T-helper 17 cell (primary cell): ENCODE measurements around the gene RMI1. TPM values are rescaled to one million over a fixed set of nuclear protein-coding genes. Genes with fewer than 3 reads are reported as not detected.
A peak's percentile ranks its signal among the peaks of the same experiment; 100 is the strongest.

Experiments used
- ATAC-seq: fragments of 150-1000 bp; cut with Tn5 transposase; 2 replicates; pipeline ENCODE4 v1.10.0; 2021; ENCODE audit warnings: mild to moderate bottlenecking, moderate library complexity
- DNase-seq, 3 donors: peaks; one replicate each; pipeline versions ENCODE4 v3.0.0 to v3.0.0-alpha.2; 2020 to 2021
- H3K9me3 ChIP-seq: one replicate; pipeline ENCODE4 v1.7.0; 2013; ENCODE audit warnings: low read length, mild to moderate bottlenecking; ENCODE audit not compliant: control insufficient read depth, poor library complexity, severe bottlenecking
- H3K27ac Mint-ChIP-seq: one replicate; pipeline ENCODE4 v1.8.0; 2022; ENCODE audit warnings: mild to moderate bottlenecking, moderate library complexity, mixed read lengths
- H3K27me3 Mint-ChIP-seq: one replicate; pipeline ENCODE4 v1.8.0; 2022; ENCODE audit warnings: mixed read lengths
- H3K36me3 Mint-ChIP-seq: one replicate; pipeline ENCODE4 v1.8.0; 2022; ENCODE audit warnings: low read depth, mixed read lengths
- H3K4me1 Mint-ChIP-seq: one replicate; pipeline ENCODE4 v1.8.0; 2022; ENCODE audit warnings: mild to moderate bottlenecking, mixed read lengths
- H3K4me3 Mint-ChIP-seq: one replicate; pipeline ENCODE4 v1.8.0; 2022; ENCODE audit warnings: mild to moderate bottlenecking, moderate library complexity, mixed read lengths
- total RNA-seq, 4 donors: library from RNA in 2 of 4; stranded (reverse) in 2 of 4; gene quantifications; one replicate each; pipeline ENCODE4 v1.2.3 and lab custom pipeline; 2022 to 2026

Gene RMI1
- total RNA-seq, 2 donors from 2014 or later = 0.89 to 2.7 TPM

GRCh38 chr9:83956436-83957247 lies 24.0 kb upstream of the RMI1 start:
- DNase-seq (peak in 2 of 3 donors; percentile 42 to 44), ATAC-seq (peak; percentile 77)
- H3K4me3 Mint-ChIP-seq = peak overlapping the region; percentile 96
- H3K27me3 Mint-ChIP-seq = no peaks in the 10 kb centered on the region
- peaks cover 13% of the 10 kb centered on the region for H3K4me1 Mint-ChIP-seq
- peak overlapping the region; percentile 96 for H3K27ac Mint-ChIP-seq
- H3K36me3 Mint-ChIP-seq = no peaks in the 10 kb centered on the region
- no peaks in the 10 kb centered on the region for H3K9me3 ChIP-seq

- no peaks in the 10 kb centered on the region for H3K9me3 ChIP-seq
- Mint-ChIP-seq H3K4me1 (peaks cover 13% of the 10 kb centered on the region), H3K27ac (peak overlapping the region; percentile 96), H3K4me3 (peak overlapping the region; percentile 96), H3K27me3 (no peaks in the 10 kb centered on the region), H3K36me3 (no peaks in the 10 kb centered on the region)
- DNase-seq = no peak
- ATAC-seq = no peak
Measured at GRCh38 chr9:83957248-83957513, 23.4 kb upstream of the RMI1 start.

- H3K4me3 Mint-ChIP-seq = no peak overlapping the region
- DNase-seq (no peak), ATAC-seq (no peak)
- H3K27ac Mint-ChIP-seq = no peak overlapping the region
- no peaks in the 10 kb centered on the region for H3K36me3 Mint-ChIP-seq
- H3K4me1 Mint-ChIP-seq = peaks cover 13% of the 10 kb centered on the region
- H3K9me3 ChIP-seq = no peaks in the 10 kb centered on the region
- H3K27me3 Mint-ChIP-seq = no peaks in the 10 kb centered on the region
Measured at GRCh38 chr9:83959061-83959460, 21.5 kb upstream of the RMI1 start.

GRCh38 chr9:83960991-83961390 lies 19.6 kb upstream of the RMI1 start:
- no peak overlapping the region for H3K4me3 Mint-ChIP-seq
- no peak for ATAC-seq

GRCh38 chr9:83962165-83962564 lies 18.4 kb upstream of the RMI1 start:
- H3K27me3 Mint-ChIP-seq = no peaks in the 10 kb centered on the region
- H3K4me3 Mint-ChIP-seq = no peak overlapping the region
- H3K9me3 ChIP-seq = no peaks in the 10 kb centered on the region
- peaks cover 14% of the 10 kb centered on the region for H3K4me1 Mint-ChIP-seq
- no peak for ATAC-seq
- H3K27ac Mint-ChIP-seq = no peak overlapping the region
- DNase-seq = no peak
- H3K36me3 Mint-ChIP-seq = peaks cover 3% of the 10 kb centered on the region

More at GRCh38 chr9:83960991-83961390, 19.6 kb upstream of the RMI1 start:
- H3K36me3 Mint-ChIP-seq = no peaks in the 10 kb centered on the region
- no peak for DNase-seq
- peaks cover 17% of the 10 kb centered on the region for H3K4me1 Mint-ChIP-seq
- no peak overlapping the region for H3K27ac Mint-ChIP-seq
- H3K27me3 Mint-ChIP-seq = no peaks in the 10 kb centered on the region
- H3K9me3 ChIP-seq = no peaks in the 10 kb centered on the region

GRCh38 chr9:83964973-83965349 lies 15.6 kb upstream of the RMI1 start:
- Mint-ChIP-seq H3K4me1 (peaks cover 16% of the 10 kb centered on the region), H3K27ac (peak overlapping the region; percentile 78), H3K4me3 (peak overlapping the region; percentile 31), H3K27me3 (no peaks in the 10 kb centered on the region), H3K36me3 (peaks cover 6% of the 10 kb centered on the region)
- ATAC-seq = peak; percentile 40
- H3K9me3 ChIP-seq = no peaks in the 10 kb centered on the region
- no peak for DNase-seq

- Mint-ChIP-seq H3K27ac (peak overlapping the region; percentile 78), H3K4me3 (peak overlapping the region; percentile 60), H3K27me3 (no peaks in the 10 kb centered on the region), H3K36me3 (peaks cover 6% of the 10 kb centered on the region), H3K4me1 (peaks cover 18% of the 10 kb centered on the region)
- H3K9me3 ChIP-seq = no peaks in the 10 kb centered on the region
- peak; percentile 42 for ATAC-seq
- no peak for DNase-seq
Measured at GRCh38 chr9:83965350-83966208, 15.0 kb upstream of the RMI1 start.

- H3K27me3 Mint-ChIP-seq = no peaks in the 10 kb centered on the region
- peak; percentile 20 for ATAC-seq
- peak overlapping the region; percentile 60 for H3K4me3 Mint-ChIP-seq
- H3K9me3 ChIP-seq = no peaks in the 10 kb centered on the region
- peaks cover 6% of the 10 kb centered on the region for H3K36me3 Mint-ChIP-seq
- peaks cover 18% of the 10 kb centered on the region for H3K4me1 Mint-ChIP-seq
- no peak for DNase-seq
- peak overlapping the region; percentile 78 for H3K27ac Mint-ChIP-seq
Measured at GRCh38 chr9:83966209-83966582, 14.4 kb upstream of the RMI1 start.

- peaks cover 22% of the 10 kb centered on the region for H3K4me1 Mint-ChIP-seq
- no peak for ATAC-seq
- no peak for DNase-seq
- H3K27ac Mint-ChIP-seq = peak overlapping the region; percentile 78
- H3K9me3 ChIP-seq = no peaks in the 10 kb centered on the region
- H3K4me3 Mint-ChIP-seq = peak overlapping the region; percentile 22
- no peaks in the 10 kb centered on the region for H3K27me3 Mint-ChIP-seq
- H3K36me3 Mint-ChIP-seq = peaks cover 10% of the 10 kb centered on the region
Measured at GRCh38 chr9:83967073-83967472, 13.5 kb upstream of the RMI1 start.

GRCh38 chr9:83969602-83970001 lies 11.0 kb upstream of the RMI1 start:
- no peak for ATAC-seq
- no peaks in the 10 kb centered on the region for H3K9me3 ChIP-seq
- Mint-ChIP-seq H3K4me3 (no peak overlapping the region), H3K27me3 (no peaks in the 10 kb centered on the region), H3K4me1 (peaks cover 31% of the 10 kb centered on the region), H3K36me3 (peaks cover 16% of the 10 kb centered on the region), H3K27ac (peak overlapping the region; percentile 34)
- DNase-seq = no peak

- no peak for DNase-seq
- Mint-ChIP-seq H3K4me1 (peaks cover 36% of the 10 kb centered on the region), H3K36me3 (peaks cover 25% of the 10 kb centered on the region), H3K4me3 (no peak overlapping the region), H3K27ac (peak overlapping the region; percentile 34), H3K27me3 (no peaks in the 10 kb centered on the region)
- no peaks in the 10 kb centered on the region for H3K9me3 ChIP-seq
- ATAC-seq = no peak
Measured at GRCh38 chr9:83971485-83971884, 9.1 kb upstream of the RMI1 start.

GRCh38 chr9:83972286-83972685 lies 8.3 kb upstream of the RMI1 start:
- no peaks in the 10 kb centered on the region for H3K27me3 Mint-ChIP-seq
- ATAC-seq (no peak), DNase-seq (no peak)
- H3K4me1 Mint-ChIP-seq = peaks cover 36% of the 10 kb centered on the region
- no peak overlapping the region for H3K27ac Mint-ChIP-seq
- H3K9me3 ChIP-seq = no peaks in the 10 kb centered on the region
- no peak overlapping the region for H3K4me3 Mint-ChIP-seq
- peaks cover 23% of the 10 kb centered on the region for H3K36me3 Mint-ChIP-seq

GRCh38 chr9:83975300-83975699 lies 5.3 kb upstream of the RMI1 start:
- peak overlapping the region; percentile 19 for H3K4me3 Mint-ChIP-seq
- peaks cover 27% of the 10 kb centered on the region for H3K36me3 Mint-ChIP-seq
- ATAC-seq (no peak), DNase-seq (no peak)
- no peaks in the 10 kb centered on the region for H3K27me3 Mint-ChIP-seq
- H3K27ac Mint-ChIP-seq = peak overlapping the region; percentile 98
- peaks cover 49% of the 10 kb centered on the region for H3K4me1 Mint-ChIP-seq
- no peaks in the 10 kb centered on the region for H3K9me3 ChIP-seq
